Calu3 (cell line): ENCODE measurements around the gene LRRIQ1. TPM values are rescaled to one million over a fixed set of nuclear protein-coding genes. Genes with fewer than 3 reads are reported as not detected.
A peak's percentile ranks its signal among the peaks of the same experiment; 100 is the strongest.

ENCODE experiments used
- BruUV-seq: library from RNA; stranded (reverse); fragments of 400-500 nt; replicated peaks from 2 replicates; lab custom pipeline; 2021; lab: Mats Ljungman, UMichigan
- CTCF ChIA-PET: fragments of 300-600 bp; sonication (Branson Sonifier 250); formaldehyde crosslinking; loops from one replicate; lab custom pipeline; 2022; ENCODE audit warnings: antibody characterized with exemption; lab: Charles Lee
- DNase-seq: peaks from one replicate; pipeline ENCODE4 v3.0.0; 2022
- H3K27ac Mint-ChIP-seq: one replicate; pipeline ENCODE4 v1.8.0; 2022; ENCODE audit warnings: mixed read lengths; ENCODE audit not compliant: unreplicated experiment
- H3K27me3 Mint-ChIP-seq: one replicate; pipeline ENCODE4 v1.8.0; 2022; ENCODE audit warnings: mixed read lengths; ENCODE audit not compliant: unreplicated experiment
- H3K36me3 Mint-ChIP-seq: one replicate; pipeline ENCODE4 v1.8.0; 2022; ENCODE audit warnings: mild to moderate bottlenecking, moderate library complexity, mixed read lengths; ENCODE audit not compliant: insufficient read depth, unreplicated experiment
- H3K4me1 Mint-ChIP-seq: one replicate; pipeline ENCODE4 v1.8.0; 2022; ENCODE audit warnings: mild to moderate bottlenecking, low read depth, mixed read lengths; ENCODE audit not compliant: unreplicated experiment
- H3K4me3 Mint-ChIP-seq: one replicate; pipeline ENCODE4 v1.8.0; 2022; ENCODE audit warnings: mild to moderate bottlenecking, low read depth, moderate library complexity, mixed read lengths; ENCODE audit not compliant: unreplicated experiment
- H3K9me3 Mint-ChIP-seq: one replicate; pipeline ENCODE4 v1.8.0; 2022; ENCODE audit warnings: low read depth, mixed read lengths; ENCODE audit not compliant: unreplicated experiment
- CTCF ChIP-seq: fragments of 200-600 bp; IDR thresholded peaks from one replicate; pipeline ENCODE4 v1.8.0; 2022; ENCODE audit warnings: antibody characterized with exemption; ENCODE audit not compliant: unreplicated experiment
- intact Hi-C: fragments of 100-400 bp; cut with micrococcal nuclease; formaldehyde crosslinking; loops from one replicate; pipeline ENCODE4 v1.10.0; 2022; ENCODE audit not compliant: unreplicated experiment
- total RNA-seq: library from RNA; stranded (reverse); gene quantifications from 2 replicates; pipeline ENCODE4 v1.2.3, GENCODE V29; 2022

The LRRIQ1 gene
- total RNA-seq, 1 experiment from 2014 or later: 1.4 TPM

GRCh38 chr12:85016413-85016812 is 19.7 kb upstream of the LRRIQ1 start:
- Mint-ChIP-seq H3K9me3 (no peaks in the 10 kb centered on the region), H3K36me3 (no peaks in the 10 kb centered on the region), H3K4me3 (no peak overlapping the region), H3K4me1 (peaks cover 20% of the 10 kb centered on the region), H3K27me3 (no peaks in the 10 kb centered on the region), H3K27ac (peak overlapping the region; percentile 54)
- CTCF ChIA-PET: no interaction called here
- DNase-seq: no peak
- intact Hi-C loops: no loop called here
- TF ChIP-seq CTCF: no peak
- no TSS peak for BruUV-seq

GRCh38 chr12:85017133-85017532 is 19.0 kb upstream of the LRRIQ1 start:
- BruUV-seq: no TSS peak
- Mint-ChIP-seq H3K27me3 (no peaks in the 10 kb centered on the region), H3K9me3 (no peaks in the 10 kb centered on the region), H3K4me1 (peaks cover 18% of the 10 kb centered on the region), H3K36me3 (no peaks in the 10 kb centered on the region), H3K27ac (peak overlapping the region; percentile 54), H3K4me3 (no peak overlapping the region)
- intact Hi-C loops: no loop called here
- TF ChIP-seq CTCF: no peak
- no peak for DNase-seq
- CTCF ChIA-PET: no interaction called here

DNA sequence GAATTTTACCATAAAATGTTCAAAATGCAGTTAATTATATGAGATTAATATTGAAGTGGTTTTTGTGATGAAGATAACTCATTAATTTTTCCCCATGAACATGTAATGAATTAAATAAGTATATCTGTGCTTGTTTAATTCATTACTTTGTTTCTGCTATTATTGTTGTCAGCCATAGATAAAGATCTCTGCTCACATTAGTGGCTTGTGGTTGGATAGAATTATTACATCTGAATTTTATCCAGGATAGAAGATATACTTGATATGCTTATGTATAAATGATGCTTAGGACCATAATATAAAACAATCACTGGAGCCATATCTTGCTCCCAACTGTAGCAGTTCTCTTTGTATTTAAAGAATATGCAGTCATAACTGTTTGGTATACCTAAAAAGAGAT is 18.5 kb upstream of the LRRIQ1 start:
- no peak for TF ChIP-seq CTCF
- H3K36me3 Mint-ChIP-seq: no peaks in the 10 kb centered on the region
- CTCF ChIA-PET: no interaction called here
- DNase-seq: no peak
- peaks cover 14% of the 10 kb centered on the region for H3K4me1 Mint-ChIP-seq
- no peaks in the 10 kb centered on the region for H3K9me3 Mint-ChIP-seq
- BruUV-seq: no TSS peak
- no peak overlapping the region for H3K27ac Mint-ChIP-seq
- H3K4me3 Mint-ChIP-seq: no peak overlapping the region
- no peaks in the 10 kb centered on the region for H3K27me3 Mint-ChIP-seq
- intact Hi-C loops: no loop called here

- intact Hi-C loops: no loop called here
- Mint-ChIP-seq H3K9me3 (no peaks in the 10 kb centered on the region), H3K27ac (no peak overlapping the region), H3K4me3 (no peak overlapping the region), H3K36me3 (no peaks in the 10 kb centered on the region), H3K4me1 (peaks cover 10% of the 10 kb centered on the region), H3K27me3 (no peaks in the 10 kb centered on the region)
- BruUV-seq: no TSS peak
- no peak for TF ChIP-seq CTCF
- CTCF ChIA-PET: no interaction called here
- DNase-seq: no peak
Measured at GRCh38 chr12:85018098-85018497, 18.1 kb upstream of the LRRIQ1 start.
